Liver (tissue), 9 donors: Measurements from ENCODE around the gene GMPR2. TPM values are rescaled to one million over a fixed set of nuclear protein-coding genes. Genes with fewer than 3 reads are reported as not detected.

Experiments used
- DNase-seq: peaks from one replicate; pipeline ENCODE4 v3.0.0-alpha.2; 2017; ENCODE audit warnings: low spot score
- H3K27ac ChIP-seq, 2 donors: one replicate each; pipeline ENCODE4 v1.7.0; 2013; ENCODE audit warnings: inconsistent platforms in 2 of 2, low read length in 2 of 2, control low read depth in 1 of 2, low read depth in 1 of 2, mild to moderate bottlenecking in 1 of 2
- H3K27me3 ChIP-seq, 4 donors: one replicate each; pipeline versions ENCODE4 v1.6.1 to v1.7.0; 2013; ENCODE audit warnings: low read length in 3 of 4, inconsistent platforms in 1 of 4, mild to moderate bottlenecking in 1 of 4, moderate library complexity in 1 of 4; ENCODE audit not compliant: control insufficient read depth in 4 of 4, insufficient read depth in 4 of 4
- H3K36me3 ChIP-seq, 4 donors: one replicate each; pipeline versions ENCODE4 v1.6.1 to v1.7.0; 2013; ENCODE audit warnings: low read length in 3 of 4, mild to moderate bottlenecking in 3 of 4, low read depth in 1 of 4, moderate library complexity in 1 of 4; ENCODE audit not compliant: control insufficient read depth in 4 of 4, insufficient read depth in 3 of 4
- H3K4me1 ChIP-seq, 4 donors: one replicate each; pipeline versions ENCODE4 v1.6.1 to v1.7.0; 2013; ENCODE audit warnings: low read length in 3 of 4, mild to moderate bottlenecking in 3 of 4, moderate library complexity in 1 of 4; ENCODE audit not compliant: control insufficient read depth in 4 of 4, insufficient read depth in 4 of 4
- H3K4me3 ChIP-seq, 3 donors: one replicate each; pipeline versions ENCODE4 v1.6.1 to v1.7.0; 2013; ENCODE audit warnings: low read length in 3 of 3, control low read depth in 1 of 3, low read depth in 1 of 3, mild to moderate bottlenecking in 1 of 3
- H3K9ac ChIP-seq, 2 donors: one replicate each; pipeline ENCODE4 v1.7.0; 2013; ENCODE audit warnings: low read length in 2 of 2, mild to moderate bottlenecking in 2 of 2, moderate library complexity in 2 of 2, control low read depth in 1 of 2, low read depth in 1 of 2
- H3K9me3 ChIP-seq, 4 donors: one replicate each; pipeline versions ENCODE4 v1.6.1 to v1.7.0; 2013; ENCODE audit warnings: low read length in 3 of 4; ENCODE audit not compliant: control insufficient read depth in 4 of 4
- EGR1 ChIP-seq, 2 donors: IDR thresholded peaks; 2 replicates each; pipeline ENCODE4 v1.6.1; 2016 to 2018; ENCODE audit warnings: antibody characterized with exemption in 2 of 2, low read depth in 2 of 2
- FOXA1 ChIP-seq: IDR thresholded peaks from 2 replicates; pipeline ENCODE4 v1.6.1; 2016; ENCODE audit warnings: antibody characterized with exemption
- FOXA2 ChIP-seq: IDR thresholded peaks from 2 replicates; pipeline ENCODE4 v1.6.1; 2016; ENCODE audit warnings: antibody characterized with exemption
- GABPA ChIP-seq, 2 donors: IDR thresholded peaks in 1 of 2; conservative IDR thresholded peaks in 1 of 2; 2 replicates each; pipeline ENCODE4 v1.6.1; 2016; ENCODE audit warnings: antibody characterized with exemption in 2 of 2, mild to moderate bottlenecking in 1 of 2, moderate library complexity in 1 of 2
- HNF4A ChIP-seq, 2 donors: conservative IDR thresholded peaks; 2 replicates each; pipeline ENCODE4 v1.6.1; 2016; ENCODE audit warnings: antibody characterized with exemption in 2 of 2, mild to moderate bottlenecking in 2 of 2
- HNF4G ChIP-seq: IDR thresholded peaks from 2 replicates; pipeline ENCODE4 v1.6.1; 2016; ENCODE audit warnings: antibody characterized with exemption
- JUND ChIP-seq, 2 donors: IDR thresholded peaks; 2 replicates each; pipeline ENCODE4 v1.6.1; 2016; ENCODE audit warnings: antibody characterized with exemption in 2 of 2
- NR2F2 ChIP-seq: IDR thresholded peaks from 2 replicates; pipeline ENCODE4 v1.6.1; 2016; ENCODE audit warnings: antibody characterized with exemption
- RAD21 ChIP-seq, 2 donors: IDR thresholded peaks; 2 replicates each; pipeline ENCODE4 v1.6.1; 2016; ENCODE audit warnings: antibody characterized with exemption in 2 of 2, mild to moderate bottlenecking in 2 of 2
- RXRA ChIP-seq, 2 donors: IDR thresholded peaks; 2 replicates each; pipeline ENCODE4 v1.6.1; 2017 to 2018; ENCODE audit warnings: antibody characterized with exemption in 2 of 2, mild to moderate bottlenecking in 1 of 2
- SP1 ChIP-seq: IDR thresholded peaks from 2 replicates; pipeline ENCODE4 v1.6.1; 2018; ENCODE audit warnings: antibody characterized with exemption, mild to moderate bottlenecking
- TAF1 ChIP-seq: conservative IDR thresholded peaks from 2 replicates; pipeline ENCODE4 v1.6.1; 2016; ENCODE audit warnings: antibody characterized with exemption, mild to moderate bottlenecking
- YY1 ChIP-seq: IDR thresholded peaks from 2 replicates; pipeline ENCODE4 v1.6.1; 2016; ENCODE audit warnings: antibody characterized with exemption, mild to moderate bottlenecking
- WGBS: extraction: QIAGEN DNeasy Blood & Tissue Kit; methylation state at CpG from one replicate; pipeline ENCODE4 v1.1.7; 2013; 5-methylcytosine and 5-hydroxymethylcytosine counted together
- polyA plus RNA-seq, 2 donors: library from polyadenylated mRNA; stranded (reverse) in 1 of 2; unstranded in 1 of 2; fragments of 200-250 nt in 1 of 2; fragments of >200 nt in 1 of 2; fragmentation: Nextera tagmentation in 1 of 2; extraction: Ambion mirVana in 1 of 2; gene quantifications; one replicate each; pipeline versions ENCODE4 v1.2.1 to v1.2.3, GENCODE V29; 2013 to 2015
- total RNA-seq, 2 donors: library from RNA; depleted of rRNA; stranded (reverse); fragments of >200 nt; gene quantifications; one replicate each; pipeline ENCODE4 v1.2.3, GENCODE V29; 2014
- TF ChIP-seq, protein P1 (sequence below): fragments of 150-350 bp; IDR thresholded peaks from 2 replicates; pipeline ENCODE4 v1.5.1; 2017; ENCODE audit warnings: improper control_type of control experiment, low read depth, low read length; ENCODE audit not compliant: missing input control
- TF ChIP-seq, protein P2 (sequence below): IDR thresholded peaks from 2 replicates; pipeline ENCODE4 v1.6.1; 2016; ENCODE audit warnings: antibody characterized with exemption, mild to moderate bottlenecking
- TF ChIP-seq, protein P3 (sequence below): IDR thresholded peaks from 2 replicates; pipeline ENCODE4 v1.6.1; 2016; ENCODE audit warnings: antibody characterized with exemption
- TF ChIP-seq, protein P4 (sequence below): IDR thresholded peaks from 2 replicates; pipeline ENCODE4 v1.6.1; 2016; ENCODE audit warnings: antibody characterized with exemption
- TF ChIP-seq, protein P5 (sequence below): IDR thresholded peaks from 2 replicates; pipeline ENCODE4 v1.6.1; 2016; ENCODE audit warnings: antibody characterized with exemption
- donor health status: healthy.
- donor health status: healthy.
- donor health status: healthy.
- donor health status: healthy.
- donor health status: healthy.

Gene GMPR2
- total and polyA plus RNA-seq, 4 donors: 28.6 to 42.7 (median 32.4) TPM

DNA sequence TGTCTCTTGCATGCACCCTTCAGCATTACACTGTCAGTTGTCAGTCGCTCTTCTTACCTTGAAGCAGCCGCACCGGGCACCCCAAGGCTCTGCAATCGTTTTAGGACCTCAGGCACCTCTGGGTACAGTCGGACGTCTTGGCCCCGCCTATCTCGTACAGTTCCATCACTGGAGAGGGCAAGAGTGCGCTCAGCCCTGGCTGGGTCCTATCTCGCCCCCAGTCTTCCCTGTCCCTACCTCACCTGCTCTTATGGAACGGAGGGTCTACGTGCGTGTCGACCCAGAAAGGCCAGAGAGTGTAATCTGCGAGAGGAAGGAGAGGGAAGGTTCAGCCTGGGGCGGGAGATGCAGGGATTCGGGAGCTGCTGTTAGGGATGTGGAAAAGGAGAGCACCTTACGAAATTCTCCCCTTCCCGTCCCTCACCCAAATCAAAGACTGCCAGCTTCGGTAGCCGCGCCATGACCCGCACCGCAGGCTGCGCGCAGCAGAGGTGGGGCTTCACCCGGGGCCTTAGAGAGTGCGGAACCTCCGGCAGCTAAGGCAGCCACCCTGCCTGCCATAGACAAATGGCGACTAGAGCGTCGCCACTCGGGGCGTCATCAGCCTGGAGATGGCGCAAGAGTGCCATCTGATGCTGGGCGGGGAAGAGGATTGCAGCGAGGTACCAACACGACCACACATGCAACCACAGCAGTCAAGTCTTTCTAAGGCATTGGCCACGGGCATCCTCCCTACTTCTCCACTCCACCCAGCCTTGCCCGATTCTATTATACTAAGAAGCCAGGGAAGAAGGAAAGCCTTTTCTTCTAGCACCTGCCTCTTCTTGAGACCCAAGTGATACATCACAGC lies 17.0 kb upstream of the GMPR2 start, which contains the start of gene MDP1:
Gene MDP1, minus strand, starts transcription at position 572 of the 850 bp plus-strand sequence. Its CDS starts 111 bp downstream, at position 461.
- Histone ChIP-seq H3K9me3 (no peaks in the 10 kb centered on the region), H3K27ac (peak within 1 kb of the TSS; percentile 83 to 86), H3K9ac (peak within 1 kb of the TSS; percentile 73 to 80), H3K27me3 (no peaks in the 10 kb centered on the region), H3K36me3 (peaks cover 0 to 8% (median 2%) of the 10 kb centered on the region in 4 donors), H3K4me1 (peaks cover 0 to 23% (median 8%) of the 10 kb centered on the region in 4 donors), H3K4me3 (peak within 1 kb of the TSS; percentile 62 to 94 (median 93))
- TF ChIP-seq SP1: peak; percentile 62
- TF ChIP-seq RXRA (IDR thresholded peaks at IDR 0.05): peak; percentile 9 to 58
- TF ChIP-seq FOXA1: no peak
- TF ChIP-seq TAF1: peak; percentile 62
- TF ChIP-seq FOXA2: no peak
- TF ChIP-seq GABPA (IDR thresholded peaks at IDR 0.05 in 1 of 2, conservative IDR thresholded peaks at IDR 0.05 in 1 of 2): peak in 1 of 2 donors; percentile 60
- peak; percentile 97 for TF ChIP-seq YY1
- TF ChIP-seq, protein P1, sequence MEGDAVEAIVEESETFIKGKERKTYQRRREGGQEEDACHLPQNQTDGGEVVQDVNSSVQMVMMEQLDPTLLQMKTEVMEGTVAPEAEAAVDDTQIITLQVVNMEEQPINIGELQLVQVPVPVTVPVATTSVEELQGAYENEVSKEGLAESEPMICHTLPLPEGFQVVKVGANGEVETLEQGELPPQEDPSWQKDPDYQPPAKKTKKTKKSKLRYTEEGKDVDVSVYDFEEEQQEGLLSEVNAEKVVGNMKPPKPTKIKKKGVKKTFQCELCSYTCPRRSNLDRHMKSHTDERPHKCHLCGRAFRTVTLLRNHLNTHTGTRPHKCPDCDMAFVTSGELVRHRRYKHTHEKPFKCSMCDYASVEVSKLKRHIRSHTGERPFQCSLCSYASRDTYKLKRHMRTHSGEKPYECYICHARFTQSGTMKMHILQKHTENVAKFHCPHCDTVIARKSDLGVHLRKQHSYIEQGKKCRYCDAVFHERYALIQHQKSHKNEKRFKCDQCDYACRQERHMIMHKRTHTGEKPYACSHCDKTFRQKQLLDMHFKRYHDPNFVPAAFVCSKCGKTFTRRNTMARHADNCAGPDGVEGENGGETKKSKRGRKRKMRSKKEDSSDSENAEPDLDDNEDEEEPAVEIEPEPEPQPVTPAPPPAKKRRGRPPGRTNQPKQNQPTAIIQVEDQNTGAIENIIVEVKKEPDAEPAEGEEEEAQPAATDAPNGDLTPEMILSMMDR: peak; percentile 29
- peak; percentile 69 to 74 for TF ChIP-seq RAD21 (IDR thresholded peaks at IDR 0.05)
- no peak for TF ChIP-seq NR2F2
- TF ChIP-seq, protein P2, sequence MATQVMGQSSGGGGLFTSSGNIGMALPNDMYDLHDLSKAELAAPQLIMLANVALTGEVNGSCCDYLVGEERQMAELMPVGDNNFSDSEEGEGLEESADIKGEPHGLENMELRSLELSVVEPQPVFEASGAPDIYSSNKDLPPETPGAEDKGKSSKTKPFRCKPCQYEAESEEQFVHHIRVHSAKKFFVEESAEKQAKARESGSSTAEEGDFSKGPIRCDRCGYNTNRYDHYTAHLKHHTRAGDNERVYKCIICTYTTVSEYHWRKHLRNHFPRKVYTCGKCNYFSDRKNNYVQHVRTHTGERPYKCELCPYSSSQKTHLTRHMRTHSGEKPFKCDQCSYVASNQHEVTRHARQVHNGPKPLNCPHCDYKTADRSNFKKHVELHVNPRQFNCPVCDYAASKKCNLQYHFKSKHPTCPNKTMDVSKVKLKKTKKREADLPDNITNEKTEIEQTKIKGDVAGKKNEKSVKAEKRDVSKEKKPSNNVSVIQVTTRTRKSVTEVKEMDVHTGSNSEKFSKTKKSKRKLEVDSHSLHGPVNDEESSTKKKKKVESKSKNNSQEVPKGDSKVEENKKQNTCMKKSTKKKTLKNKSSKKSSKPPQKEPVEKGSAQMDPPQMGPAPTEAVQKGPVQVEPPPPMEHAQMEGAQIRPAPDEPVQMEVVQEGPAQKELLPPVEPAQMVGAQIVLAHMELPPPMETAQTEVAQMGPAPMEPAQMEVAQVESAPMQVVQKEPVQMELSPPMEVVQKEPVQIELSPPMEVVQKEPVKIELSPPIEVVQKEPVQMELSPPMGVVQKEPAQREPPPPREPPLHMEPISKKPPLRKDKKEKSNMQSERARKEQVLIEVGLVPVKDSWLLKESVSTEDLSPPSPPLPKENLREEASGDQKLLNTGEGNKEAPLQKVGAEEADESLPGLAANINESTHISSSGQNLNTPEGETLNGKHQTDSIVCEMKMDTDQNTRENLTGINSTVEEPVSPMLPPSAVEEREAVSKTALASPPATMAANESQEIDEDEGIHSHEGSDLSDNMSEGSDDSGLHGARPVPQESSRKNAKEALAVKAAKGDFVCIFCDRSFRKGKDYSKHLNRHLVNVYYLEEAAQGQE: peak; percentile 25
- WGBS: under 1% methylated on average over 40 of the region's 40 CpGs
- DNase-seq: peak; percentile 82

GRCh38 chr14:24216345-24216699 lies 16.4 kb upstream of the GMPR2 start:
- WGBS: 92% methylated on average over 2 of the region's 2 CpGs
- H3K9ac ChIP-seq: no peak overlapping the region
- no peak overlapping the region for H3K4me3 ChIP-seq
- H3K4me1 ChIP-seq: peaks cover 0 to 23% (median 8%) of the 10 kb centered on the region in 4 donors
- peaks cover 0 to 7% (median under 1%) of the 10 kb centered on the region in 4 donors for H3K36me3 ChIP-seq
- H3K27ac ChIP-seq: no peak overlapping the region
- H3K9me3 ChIP-seq: no peaks in the 10 kb centered on the region
- H3K27me3 ChIP-seq: no peaks in the 10 kb centered on the region
- DNase-seq: no peak
- TF ChIP-seq YY1 (no peak), TAF1 (no peak), HNF4G (no peak), HNF4A (conservative IDR thresholded peaks at IDR 0.05) (no peak), JUND (IDR thresholded peaks at IDR 0.05) (no peak), RXRA (IDR thresholded peaks at IDR 0.05) (no peak), GABPA (IDR thresholded peaks at IDR 0.05 in 1 of 2, conservative IDR thresholded peaks at IDR 0.05 in 1 of 2) (no peak), RAD21 (IDR thresholded peaks at IDR 0.05) (no peak), FOXA1 (no peak), SP1 (no peak), EGR1 (IDR thresholded peaks at IDR 0.05; ENCODE audit: low read depth in 2 of 2) (no peak)
- TF ChIP-seq, protein P2: no peak
- TF ChIP-seq, protein P3, sequence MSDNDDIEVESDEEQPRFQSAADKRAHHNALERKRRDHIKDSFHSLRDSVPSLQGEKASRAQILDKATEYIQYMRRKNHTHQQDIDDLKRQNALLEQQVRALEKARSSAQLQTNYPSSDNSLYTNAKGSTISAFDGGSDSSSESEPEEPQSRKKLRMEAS: no peak
- TF ChIP-seq, protein P4, sequence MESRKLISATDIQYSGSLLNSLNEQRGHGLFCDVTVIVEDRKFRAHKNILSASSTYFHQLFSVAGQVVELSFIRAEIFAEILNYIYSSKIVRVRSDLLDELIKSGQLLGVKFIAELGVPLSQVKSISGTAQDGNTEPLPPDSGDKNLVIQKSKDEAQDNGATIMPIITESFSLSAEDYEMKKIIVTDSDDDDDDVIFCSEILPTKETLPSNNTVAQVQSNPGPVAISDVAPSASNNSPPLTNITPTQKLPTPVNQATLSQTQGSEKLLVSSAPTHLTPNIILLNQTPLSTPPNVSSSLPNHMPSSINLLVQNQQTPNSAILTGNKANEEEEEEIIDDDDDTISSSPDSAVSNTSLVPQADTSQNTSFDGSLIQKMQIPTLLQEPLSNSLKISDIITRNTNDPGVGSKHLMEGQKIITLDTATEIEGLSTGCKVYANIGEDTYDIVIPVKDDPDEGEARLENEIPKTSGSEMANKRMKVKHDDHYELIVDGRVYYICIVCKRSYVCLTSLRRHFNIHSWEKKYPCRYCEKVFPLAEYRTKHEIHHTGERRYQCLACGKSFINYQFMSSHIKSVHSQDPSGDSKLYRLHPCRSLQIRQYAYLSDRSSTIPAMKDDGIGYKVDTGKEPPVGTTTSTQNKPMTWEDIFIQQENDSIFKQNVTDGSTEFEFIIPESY: no peak
- TF ChIP-seq, protein P5, sequence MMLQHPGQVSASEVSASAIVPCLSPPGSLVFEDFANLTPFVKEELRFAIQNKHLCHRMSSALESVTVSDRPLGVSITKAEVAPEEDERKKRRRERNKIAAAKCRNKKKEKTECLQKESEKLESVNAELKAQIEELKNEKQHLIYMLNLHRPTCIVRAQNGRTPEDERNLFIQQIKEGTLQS: no peak
